Thymus (tissue), 11 donors: Measurements from ENCODE around the gene HMG20A. TPM values are rescaled to one million over a fixed set of nuclear protein-coding genes. Genes with fewer than 3 reads are reported as not detected.
A peak's percentile ranks its signal among the peaks of the same experiment; 100 is the strongest.

ENCODE experiments used
- DNase-seq, 9 donors: peaks; one replicate each; pipeline ENCODE4 v3.0.0-alpha.2; 2013; ENCODE audit warnings: low spot score in 9 of 9, low read depth in 6 of 9, missing footprints in 1 of 9
- H3K27ac ChIP-seq, 2 donors: one replicate each; pipeline ENCODE4 v1.5.1; 2013; ENCODE audit warnings: control low read depth in 1 of 2, low read depth in 1 of 2, low read length in 1 of 2, mild to moderate bottlenecking in 1 of 2, moderate library complexity in 1 of 2
- H3K27me3 ChIP-seq, 2 donors: one replicate each; pipeline ENCODE4 v1.5.1; 2013; ENCODE audit warnings: low read length in 1 of 2; ENCODE audit not compliant: control insufficient read depth in 2 of 2, insufficient read depth in 1 of 2
- H3K36me3 ChIP-seq, 2 donors: one replicate each; pipeline ENCODE4 v1.5.1; 2013; ENCODE audit warnings: low read length in 1 of 2, mild to moderate bottlenecking in 1 of 2, moderate library complexity in 1 of 2; ENCODE audit not compliant: control insufficient read depth in 2 of 2, insufficient read depth in 2 of 2
- H3K4me1 ChIP-seq, 2 donors: one replicate each; pipeline ENCODE4 v1.5.1; 2013; ENCODE audit warnings: low read length in 2 of 2; ENCODE audit not compliant: control insufficient read depth in 2 of 2, insufficient read depth in 2 of 2
- H3K4me3 ChIP-seq, 2 donors: one replicate each; pipeline ENCODE4 v1.5.1; 2013; ENCODE audit warnings: low read length in 2 of 2, control low read depth in 1 of 2, mild to moderate bottlenecking in 1 of 2
- H3K9me3 ChIP-seq, 2 donors: one replicate each; pipeline ENCODE4 v1.5.1; 2013; ENCODE audit warnings: low read length in 1 of 2, mild to moderate bottlenecking in 1 of 2; ENCODE audit not compliant: control insufficient read depth in 2 of 2, insufficient read depth in 1 of 2
- WGBS: extraction: QIAGEN DNeasy Blood & Tissue Kit; methylation state at CpG from one replicate; pipeline ENCODE4 v1.1.7; 2013; 5-methylcytosine and 5-hydroxymethylcytosine counted together
- polyA plus RNA-seq: library from polyadenylated mRNA; stranded (reverse); fragments of 200-250 nt; gene quantifications from one replicate; pipeline ENCODE4 v1.2.3, GENCODE V29; 2013
- total RNA-seq: library from RNA; stranded (reverse); fragments of 120-200 nt; gene quantifications from one replicate; pipeline ENCODE4 v1.2.4, GENCODE V29; 2013
- donor health status: healthy.

The HMG20A gene
- total and polyA plus RNA-seq, 2 donors: 25.8 to 33.0 TPM

GRCh38 chr15:77519540-77519939 is 98.9 kb downstream of the HMG20A start:
- Histone ChIP-seq H3K36me3 (no peaks in the 10 kb centered on the region), H3K27ac (no peak overlapping the region), H3K9me3 (no peaks in the 10 kb centered on the region), H3K4me1 (no peaks in the 10 kb centered on the region), H3K4me3 (no peak overlapping the region), H3K27me3 (no peaks in the 10 kb centered on the region)
- WGBS: 95% methylated on average over 3 of the region's 3 CpGs
- DNase-seq: no peak

GRCh38 chr15:77521206-77521605 is 100.5 kb downstream of the HMG20A start:
- Histone ChIP-seq H3K27ac (no peak overlapping the region), H3K4me3 (no peak overlapping the region), H3K9me3 (no peaks in the 10 kb centered on the region), H3K36me3 (no peaks in the 10 kb centered on the region), H3K4me1 (no peaks in the 10 kb centered on the region), H3K27me3 (no peaks in the 10 kb centered on the region)
- no peak for DNase-seq
- WGBS: 98% methylated on average over 6 of the region's 6 CpGs

GRCh38 chr15:77525400-77525811 is 104.7 kb downstream of the HMG20A start:
- DNase-seq: no peak
- Histone ChIP-seq H3K4me3 (no peak overlapping the region), H3K27ac (no peak overlapping the region), H3K36me3 (no peaks in the 10 kb centered on the region), H3K4me1 (peaks cover 0 to 21% of the 10 kb centered on the region in 2 donors), H3K9me3 (no peaks in the 10 kb centered on the region), H3K27me3 (no peaks in the 10 kb centered on the region)
- WGBS: 89% methylated on average over 6 of the region's 6 CpGs

GRCh38 chr15:77525907-77526594 is 105.4 kb downstream of the HMG20A start:
- no peak for DNase-seq
- WGBS: 87% methylated on average over 11 of the region's 11 CpGs
- no peak overlapping the region for H3K27ac ChIP-seq

GRCh38 chr15:77526595-77527163 is 106.0 kb downstream of the HMG20A start:
- H3K27ac ChIP-seq: peak overlapping the region; percentile 2 to 47
- no peaks in the 10 kb centered on the region for H3K9me3 ChIP-seq
- DNase-seq: no peak
- no peaks in the 10 kb centered on the region for H3K27me3 ChIP-seq
- no peaks in the 10 kb centered on the region for H3K36me3 ChIP-seq
- no peak overlapping the region for H3K4me3 ChIP-seq
- H3K4me1 ChIP-seq: peaks cover 0 to 21% of the 10 kb centered on the region in 2 donors
- 92% methylated on average over 14 of the region's 14 CpGs for WGBS

More at GRCh38 chr15:77525907-77526594, 105.4 kb downstream of the HMG20A start:
- no peak overlapping the region for H3K4me3 ChIP-seq
- H3K27me3 ChIP-seq: no peaks in the 10 kb centered on the region
- H3K36me3 ChIP-seq: no peaks in the 10 kb centered on the region
- H3K4me1 ChIP-seq: peaks cover 0 to 21% of the 10 kb centered on the region in 2 donors
- no peaks in the 10 kb centered on the region for H3K9me3 ChIP-seq

- H3K4me3 ChIP-seq: no peak overlapping the region
- WGBS: 39% methylated on average over 15 of the region's 15 CpGs
- DNase-seq: no peak
- no peaks in the 10 kb centered on the region for H3K27me3 ChIP-seq
- peak overlapping the region in 1 of 2 donors; percentile 47 for H3K27ac ChIP-seq
- peaks cover 0 to 21% of the 10 kb centered on the region in 2 donors for H3K4me1 ChIP-seq
- H3K9me3 ChIP-seq: no peaks in the 10 kb centered on the region
- H3K36me3 ChIP-seq: no peaks in the 10 kb centered on the region
Measured at GRCh38 chr15:77527164-77527778, 106.6 kb downstream of the HMG20A start.

- WGBS: 95% methylated on average over 6 of the region's 6 CpGs
- no peaks in the 10 kb centered on the region for H3K36me3 ChIP-seq
- no peak for DNase-seq
- H3K4me1 ChIP-seq: peaks cover 0 to 21% of the 10 kb centered on the region in 2 donors
- H3K27me3 ChIP-seq: no peaks in the 10 kb centered on the region
- no peak overlapping the region for H3K4me3 ChIP-seq
- H3K9me3 ChIP-seq: no peaks in the 10 kb centered on the region
- H3K27ac ChIP-seq: peak overlapping the region in 1 of 2 donors; percentile 58
Measured at GRCh38 chr15:77527831-77528231, 107.1 kb downstream of the HMG20A start.

- no peaks in the 10 kb centered on the region for H3K9me3 ChIP-seq
- H3K27me3 ChIP-seq: no peaks in the 10 kb centered on the region
- H3K27ac ChIP-seq: peak overlapping the region in 1 of 2 donors; percentile 32
- DNase-seq: no peak
- no peaks in the 10 kb centered on the region for H3K36me3 ChIP-seq
- 92% methylated on average over 12 of the region's 12 CpGs for WGBS
- peaks cover 0 to 21% of the 10 kb centered on the region in 2 donors for H3K4me1 ChIP-seq
- no peak overlapping the region for H3K4me3 ChIP-seq
Measured at GRCh38 chr15:77528290-77528967, 107.7 kb downstream of the HMG20A start.

GRCh38 chr15:77528968-77529319 is 108.3 kb downstream of the HMG20A start:
- H3K36me3 ChIP-seq: no peaks in the 10 kb centered on the region
- WGBS: 91% methylated on average over 12 of the region's 12 CpGs
- no peaks in the 10 kb centered on the region for H3K9me3 ChIP-seq
- H3K27me3 ChIP-seq: no peaks in the 10 kb centered on the region
- H3K27ac ChIP-seq: no peak overlapping the region
- peaks cover 0 to 21% of the 10 kb centered on the region in 2 donors for H3K4me1 ChIP-seq
- DNase-seq: no peak
- no peak overlapping the region for H3K4me3 ChIP-seq
